ENCODE data around the gene HMMR.

The HMMR gene

GRCh38 chr5:163459819-163460561, 442 bp upstream of the HMMR start, which contains the start of gene NUDCD2:
Gene NUDCD2, minus strand, starts transcription at chr5:163460102. Its CDS starts 52 bp downstream, at chr5:163460050.
- DNase-seq, result peak; percentile 99

GRCh38 chr5:163463063-163463435, 2.6 kb downstream of the HMMR start:
- DNase-seq, result no peak

GRCh38 chr5:163467682-163468081, 7.2 kb downstream of the HMMR start:
- no peak for DNase-seq

GRCh38 chr5:163473635-163474243, 13.3 kb downstream of the HMMR start:
- no peak for DNase-seq

- DNase-seq, result no peak
These were observed 15.0 kb downstream of the HMMR start for GRCh38 chr5:163475411-163475810.

GRCh38 chr5:163478126-163478981, 17.9 kb downstream of the HMMR start:
- DNase-seq, result no peak

- no peak for DNase-seq
These were observed 18.5 kb downstream of the HMMR start for GRCh38 chr5:163478982-163479271.

- DNase-seq, result no peak
These were observed 28.8 kb downstream of the HMMR start for GRCh38 chr5:163489055-163489744.

- DNase-seq, result no peak
These were observed 29.3 kb downstream of the HMMR start for GRCh38 chr5:163489745-163490075.

- no peak for DNase-seq
These were observed 35.9 kb downstream of the HMMR start for GRCh38 chr5:163496286-163496685.

- DNase-seq, result no peak
These were observed 36.9 kb downstream of the HMMR start for GRCh38 chr5:163497315-163497714.

GRCh38 chr5:163498886-163499285, 38.5 kb downstream of the HMMR start:
- DNase-seq, result no peak

- DNase-seq, result no peak
These were observed 42.1 kb downstream of the HMMR start for GRCh38 chr5:163502521-163502920.

GRCh38 chr5:163503106-163504078, 43.0 kb downstream of the HMMR start:
- DNase-seq, result peak; percentile 91

- peak; percentile 86 for DNase-seq
These were observed 43.9 kb downstream of the HMMR start for GRCh38 chr5:163504079-163504931.

- DNase-seq, result no peak
These were observed 44.6 kb downstream of the HMMR start for GRCh38 chr5:163505049-163505367.

GRCh38 chr5:163505368-163506094, 45.1 kb downstream of the HMMR start, which contains the start of gene MAT2B:
Gene MAT2B, plus strand, starts transcription at chr5:163505619. Its CDS starts 68 bp downstream, at chr5:163505687.
- peak; percentile 98 for DNase-seq

GRCh38 chr5:163506095-163506457, 45.6 kb downstream of the HMMR start:
- DNase-seq, result no peak

GRCh38 chr5:163506726-163507125, 46.3 kb downstream of the HMMR start:
- DNase-seq, result peak; percentile 21

GRCh38 chr5:163508753-163509152, 48.3 kb downstream of the HMMR start:
- no peak for DNase-seq

All from eye (tissue), 1 donor.